HL-60 (cell line): ENCODE data around the gene EML6.

Experiments used
- CTCF ChIP-seq: IDR thresholded peaks from one replicate; pipeline ENCODE4 v1.5.1; 2011; ENCODE audit warnings: low read length, control low read depth, inconsistent platforms; ENCODE audit not compliant: insufficient read depth
- GABPA ChIP-seq: IDR thresholded peaks from 2 replicates; pipeline ENCODE4 v1.6.1; 2012; ENCODE audit warnings: low read depth
- POLR2AphosphoS5 ChIP-seq: IDR thresholded peaks from 2 replicates; pipeline ENCODE4 v1.6.1; 2012; ENCODE audit warnings: low read depth
- REST ChIP-seq: IDR thresholded peaks from 2 replicates; pipeline ENCODE4 v1.6.1; 2012; ENCODE audit warnings: low read depth; ENCODE audit not compliant: insufficient replicate concordance
- SPI1 ChIP-seq: IDR thresholded peaks from 2 replicates; pipeline ENCODE4 v1.6.1; 2012; ENCODE audit warnings: low read depth, mild to moderate bottlenecking, borderline replicate concordance

DNA sequence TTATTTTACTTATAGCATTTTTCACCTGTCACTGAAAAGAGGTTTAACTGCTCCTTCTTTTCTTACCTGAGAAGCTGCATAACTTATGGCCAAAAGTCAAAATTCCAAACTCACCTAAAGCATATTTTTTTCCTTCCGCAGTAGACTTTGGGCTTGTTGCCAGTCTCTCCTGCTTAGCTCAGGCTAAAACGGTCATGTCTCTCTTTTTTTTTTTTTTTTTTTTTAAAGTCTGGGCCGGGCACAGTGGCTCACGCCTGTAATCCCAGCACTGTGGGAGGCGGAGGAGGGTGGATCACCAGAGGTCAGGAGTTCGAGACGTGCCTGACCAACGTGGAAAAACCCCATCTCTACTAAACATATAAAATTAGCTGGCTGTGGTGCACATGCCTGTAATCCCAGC lies 213.3 kb downstream of the EML6 start:
- no peak for TF ChIP-seq CTCF
- TF ChIP-seq POLR2AphosphoS5, result no peak
- TF ChIP-seq REST, result no peak
- no peak for TF ChIP-seq GABPA
- no peak for TF ChIP-seq SPI1
